ENCODE measurements around the gene BRMS1L.
A peak's percentile ranks its signal among the peaks of the same experiment; 100 is the strongest.
"Not testable (repeated sequence)": the region's sequence is repeated elsewhere in the genome, so short reads cannot be mapped to it uniquely, and the experiment has no call there.

BRMS1L gene, protein sequence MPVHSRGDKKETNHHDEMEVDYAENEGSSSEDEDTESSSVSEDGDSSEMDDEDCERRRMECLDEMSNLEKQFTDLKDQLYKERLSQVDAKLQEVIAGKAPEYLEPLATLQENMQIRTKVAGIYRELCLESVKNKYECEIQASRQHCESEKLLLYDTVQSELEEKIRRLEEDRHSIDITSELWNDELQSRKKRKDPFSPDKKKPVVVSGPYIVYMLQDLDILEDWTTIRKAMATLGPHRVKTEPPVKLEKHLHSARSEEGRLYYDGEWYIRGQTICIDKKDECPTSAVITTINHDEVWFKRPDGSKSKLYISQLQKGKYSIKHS

GRCh38 chr14:35826218-35826951 lies at the start of gene BRMS1L:
BRMS1L (plus strand) TSS chr14:35826338; CDS start chr14:35826517, 179 bp downstream.
- DNase-seq (ENCODE audit: low spot score): peak; percentile 98

DNA sequence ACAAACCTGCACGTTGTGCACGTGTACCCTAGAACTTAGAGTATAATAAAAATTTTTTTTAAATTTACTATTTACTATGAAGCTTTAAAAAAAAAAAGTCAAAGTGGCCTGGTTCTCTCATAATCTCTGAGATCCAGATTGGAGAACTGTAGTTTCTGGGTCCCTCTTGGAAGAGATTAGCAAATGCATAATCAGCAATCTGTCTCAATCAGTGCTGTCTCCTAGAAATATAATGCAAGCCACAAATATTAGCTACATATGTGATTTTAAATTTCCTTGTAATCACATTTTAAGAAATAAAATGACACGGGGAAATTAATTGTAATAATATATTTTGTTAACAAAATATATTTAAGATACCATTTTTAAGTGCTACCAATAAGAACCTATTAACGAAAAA lies 49.3 kb upstream of the BRMS1L start:
- DNase-seq (ENCODE audit: low spot score): no peak

DNA sequence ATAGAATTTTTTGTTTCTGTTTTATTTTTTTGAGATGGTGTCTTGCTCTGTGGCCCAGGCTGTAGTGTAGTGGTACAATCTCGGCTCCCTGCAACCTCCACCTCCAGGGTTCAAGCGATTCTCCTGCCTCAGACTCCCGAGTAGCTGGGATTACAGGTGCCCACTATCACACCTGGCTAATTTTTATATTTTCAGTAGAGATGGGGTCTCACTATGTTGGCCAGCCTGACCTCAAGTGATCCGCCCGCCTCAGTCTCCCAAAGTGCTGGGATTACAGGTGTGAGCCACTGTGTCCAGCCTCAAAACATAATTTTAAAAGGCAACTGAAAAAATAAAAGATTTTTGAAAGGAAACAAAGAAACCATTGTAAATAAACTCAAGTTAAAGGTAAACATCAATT lies 48.6 kb upstream of the BRMS1L start:
- DNase-seq (ENCODE audit: low spot score): not testable (repeated sequence)

DNA sequence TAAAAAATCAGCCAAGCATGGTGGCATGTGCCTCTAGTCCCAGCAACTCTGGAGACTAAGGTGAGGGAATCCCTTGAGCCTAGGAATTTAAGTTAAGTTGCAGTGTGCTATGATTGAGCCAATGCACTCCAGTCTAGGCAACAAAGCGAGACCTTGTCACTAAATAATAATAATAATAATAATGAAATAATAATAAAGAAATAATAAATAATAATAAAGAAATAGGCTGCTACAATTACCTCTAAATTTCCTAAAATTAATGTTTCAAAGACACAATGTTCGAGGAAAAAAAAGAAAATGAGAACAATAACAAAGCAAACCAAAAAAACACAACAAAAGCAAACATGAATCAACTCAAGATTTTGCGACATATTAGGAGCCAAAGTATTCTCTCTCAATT lies 46.8 kb upstream of the BRMS1L start:
- DNase-seq (ENCODE audit: low spot score): no peak

GRCh38 chr14:35783699-35784098 lies 42.4 kb upstream of the BRMS1L start:
- no peak for DNase-seq (ENCODE audit: low spot score)

GRCh38 chr14:35786856-35787255 lies 39.3 kb upstream of the BRMS1L start:
- no peak for DNase-seq (ENCODE audit: low spot score)

- peak; percentile 10 for DNase-seq (ENCODE audit: low spot score)
Observed at GRCh38 chr14:35789651-35790050, 36.5 kb upstream of the BRMS1L start.

DNA sequence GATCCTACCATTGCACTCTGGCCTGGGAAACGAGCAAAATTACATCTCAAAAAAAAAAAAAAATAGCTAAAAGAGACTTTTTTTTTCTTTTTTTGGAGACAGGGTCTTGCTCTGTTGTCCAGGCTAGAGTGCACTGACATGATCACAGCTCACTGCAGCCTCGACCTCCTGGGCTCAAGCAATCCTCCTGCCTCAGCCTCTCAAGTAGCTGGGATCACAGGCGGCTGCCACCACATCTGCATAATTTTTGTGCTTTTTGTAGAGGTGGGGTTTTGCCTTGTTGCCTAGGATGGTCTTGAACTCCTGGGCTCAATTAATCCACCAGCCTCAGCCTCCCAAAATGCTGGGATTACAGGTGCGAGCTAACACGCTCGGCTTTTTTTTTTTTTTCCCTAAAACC lies 28.3 kb upstream of the BRMS1L start:
- no peak for DNase-seq (ENCODE audit: low spot score)

GRCh38 chr14:35806006-35806907 lies 19.9 kb upstream of the BRMS1L start:
- DNase-seq (ENCODE audit: low spot score): no peak

DNA sequence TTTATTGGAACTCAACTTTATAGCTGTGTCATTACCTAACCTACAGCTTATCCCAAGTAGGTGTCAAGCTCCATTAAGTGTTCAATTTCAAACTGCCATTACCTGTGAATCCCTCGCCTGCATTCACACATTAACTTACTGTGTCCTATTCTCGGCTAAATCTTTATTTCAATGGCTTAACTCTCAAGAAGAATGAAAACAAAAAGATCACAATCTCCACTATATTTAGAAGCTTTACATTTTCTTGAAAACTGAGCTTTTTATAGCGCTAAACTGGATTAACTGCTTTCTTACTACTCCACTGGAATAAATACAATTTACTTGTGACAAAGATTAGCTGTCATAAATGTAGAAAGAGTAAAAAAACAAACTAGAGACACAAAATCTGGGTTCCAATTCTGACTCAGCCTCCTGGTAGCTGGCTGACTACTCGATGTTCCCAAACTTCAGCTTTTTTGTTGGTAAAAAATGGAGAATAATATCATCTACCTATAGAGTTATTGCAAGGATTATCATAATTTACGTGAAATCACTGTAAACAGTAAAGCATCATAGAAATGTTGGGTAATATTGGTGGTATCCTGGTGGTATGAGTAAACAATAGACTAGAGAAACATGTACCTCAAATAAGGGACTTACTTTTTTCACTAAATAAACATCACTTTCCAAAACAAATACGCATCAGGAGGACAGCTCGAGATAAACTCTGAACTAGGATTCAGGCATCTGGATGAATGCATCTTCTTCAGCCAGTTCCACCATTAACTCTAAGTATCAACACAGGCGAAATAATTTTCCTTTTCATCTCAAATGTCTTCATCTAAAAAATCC lies 18.8 kb upstream of the BRMS1L start:
- no peak for DNase-seq (ENCODE audit: low spot score)

GRCh38 chr14:35808076-35808637 lies 18.0 kb upstream of the BRMS1L start:
- no peak for DNase-seq (ENCODE audit: low spot score)

- DNase-seq (ENCODE audit: low spot score): peak; percentile 92
Observed at GRCh38 chr14:35808638-35809563, 17.2 kb upstream of the BRMS1L start, which contains the start of gene RALGAPA1. RALGAPA1 (minus strand) TSS chr14:35809295; CDS start chr14:35808835, 460 bp downstream.

- no peak for DNase-seq (ENCODE audit: low spot score)
Observed at GRCh38 chr14:35809597-35809996, 16.5 kb upstream of the BRMS1L start.

DNA sequence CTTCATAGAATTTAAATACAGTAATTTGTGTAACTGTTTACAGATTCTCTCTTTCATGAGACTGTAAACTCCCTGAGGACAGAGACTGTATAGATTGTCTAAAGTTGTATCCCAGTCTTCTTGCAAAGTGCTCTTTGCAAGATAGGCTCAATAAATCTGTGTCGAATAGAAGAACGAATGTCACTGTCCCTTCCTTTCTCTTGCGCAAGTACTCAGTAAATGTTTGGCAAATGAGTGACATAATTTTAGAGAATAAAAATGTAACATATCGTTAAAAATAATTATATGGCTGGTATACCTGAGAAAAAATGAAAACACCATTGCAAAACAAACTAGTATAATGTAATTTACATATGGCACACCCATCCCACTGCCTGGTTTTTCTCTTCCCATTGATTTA lies 15.2 kb upstream of the BRMS1L start:
- no peak for DNase-seq (ENCODE audit: low spot score)

- DNase-seq (ENCODE audit: low spot score): peak; percentile 37
Observed at GRCh38 chr14:35814371-35815005, 11.7 kb upstream of the BRMS1L start.

- peak; percentile 59 for DNase-seq (ENCODE audit: low spot score)
Observed at GRCh38 chr14:35818346-35819115, 7.6 kb upstream of the BRMS1L start.

GRCh38 chr14:35819591-35820540 lies 6.3 kb upstream of the BRMS1L start:
- no peak for DNase-seq (ENCODE audit: low spot score)

Data from AG08395 (cell line).